SK-N-MC (cell line): Measurements from ENCODE around the gene FAM237B.

ENCODE experiments used
- EZH2 ChIP-seq: fragments of 200-600 bp; sonication (generic); IDR thresholded peaks from one replicate; pipeline ENCODE4 v1.6.1; 2017; ENCODE audit warnings: antibody characterized with exemption
- FOXP2 ChIP-seq: optimal IDR thresholded peaks from 2 replicates; pipeline ENCODE3; 2011; ENCODE audit warnings: mild to moderate bottlenecking, moderate library complexity; ENCODE audit not compliant: insufficient read depth; ENCODE audit errors: extremely low read length, control extremely low read depth
- POLR2AphosphoS5 ChIP-seq: IDR thresholded peaks from 2 replicates; pipeline ENCODE4 v1.6.1; 2012; ENCODE audit warnings: mild to moderate bottlenecking, low read depth, low read length, borderline replicate concordance

DNA sequence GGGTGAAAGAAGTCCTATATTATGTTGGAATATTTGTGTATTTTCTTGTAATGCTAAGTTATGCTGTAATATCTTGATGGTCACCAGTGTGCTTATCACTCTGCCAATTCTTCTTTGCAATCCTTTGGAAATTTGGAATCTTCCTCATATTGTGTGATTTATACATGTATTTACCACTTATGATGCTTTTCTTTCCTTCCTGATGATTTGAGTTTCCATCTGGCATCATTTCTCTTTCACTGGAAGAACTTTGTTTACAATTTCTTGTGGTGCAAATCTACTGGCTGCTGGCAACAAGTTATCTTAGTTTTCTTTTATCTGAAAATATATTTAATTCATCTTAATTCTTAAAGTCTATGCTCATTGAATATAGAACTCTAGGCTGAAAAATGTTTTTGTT is 46.9 kb downstream of the FAM237B start:
- TF ChIP-seq EZH2 (no peak), POLR2AphosphoS5 (no peak), FOXP2 (no peak)
